AG04449 (cell line): Measurements from ENCODE around the gene FADD.

Source experiments
- CTCF ChIA-PET: fragments of 350-600 bp; formaldehyde crosslinking; extraction: SDS; loops from one replicate; lab custom pipeline; 2021; ENCODE audit warnings: antibody characterized with exemption; lab: Yijun Ruan, JAX
- POLR2A ChIA-PET: fragments of 400-600, 350-600 bp; formaldehyde crosslinking; extraction: SDS; loops from one replicate; lab custom pipeline; 2020; ENCODE audit warnings: antibody characterized with exemption, inconsistent platforms; lab: Yijun Ruan, JAX
- DNase-seq: peaks from one replicate; pipeline ENCODE4 v3.0.0-alpha.2; 2010; ENCODE audit warnings: low read depth, low spot score
- H3K4me3 ChIP-seq: 2 replicates; pipeline ENCODE4 v1.5.1; 2011; ENCODE audit warnings: low read depth, mild to moderate bottlenecking, control low read depth, low read length
- TF ChIP-seq, protein P1 (sequence below): IDR thresholded peaks from one replicate; pipeline ENCODE4 v1.5.1; 2011; ENCODE audit warnings: mild to moderate bottlenecking, moderate library complexity, low read length, control low read depth, inconsistent platforms; ENCODE audit not compliant: insufficient read depth; ENCODE audit errors: missing control alignments

Gene FADD

DNA sequence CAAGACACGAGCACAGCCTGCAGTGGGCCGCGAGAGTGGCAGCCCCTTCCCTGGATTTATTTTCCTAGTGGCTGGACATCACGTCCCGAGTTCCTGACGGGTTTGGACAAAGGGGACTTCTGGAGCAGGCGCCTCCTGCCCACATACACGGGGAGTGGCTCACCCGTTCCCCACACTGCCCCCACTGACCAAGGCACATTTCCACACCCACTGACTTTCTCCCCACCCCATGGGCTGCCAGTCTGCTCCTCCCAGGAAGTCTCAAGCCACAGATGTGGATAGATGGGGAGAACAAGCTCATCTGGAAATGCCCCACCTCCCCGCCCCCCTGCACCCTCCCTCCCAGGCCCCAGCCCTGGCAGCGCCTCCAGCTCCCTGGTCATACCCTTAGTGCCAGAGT lies 34.0 kb upstream of the FADD start:
- no peak for DNase-seq
- ChIA-PET CTCF (interaction anchor here (0.6 to 2.2 kb wide), 3 partner anchors 32 to 258 kb away, joined by 3 to 9 read pairs (median 3); no protein-coding TSS in a partner anchor), POLR2A (no interaction called here)
- H3K4me3 ChIP-seq: no peak overlapping the region
- TF ChIP-seq, protein P1, sequence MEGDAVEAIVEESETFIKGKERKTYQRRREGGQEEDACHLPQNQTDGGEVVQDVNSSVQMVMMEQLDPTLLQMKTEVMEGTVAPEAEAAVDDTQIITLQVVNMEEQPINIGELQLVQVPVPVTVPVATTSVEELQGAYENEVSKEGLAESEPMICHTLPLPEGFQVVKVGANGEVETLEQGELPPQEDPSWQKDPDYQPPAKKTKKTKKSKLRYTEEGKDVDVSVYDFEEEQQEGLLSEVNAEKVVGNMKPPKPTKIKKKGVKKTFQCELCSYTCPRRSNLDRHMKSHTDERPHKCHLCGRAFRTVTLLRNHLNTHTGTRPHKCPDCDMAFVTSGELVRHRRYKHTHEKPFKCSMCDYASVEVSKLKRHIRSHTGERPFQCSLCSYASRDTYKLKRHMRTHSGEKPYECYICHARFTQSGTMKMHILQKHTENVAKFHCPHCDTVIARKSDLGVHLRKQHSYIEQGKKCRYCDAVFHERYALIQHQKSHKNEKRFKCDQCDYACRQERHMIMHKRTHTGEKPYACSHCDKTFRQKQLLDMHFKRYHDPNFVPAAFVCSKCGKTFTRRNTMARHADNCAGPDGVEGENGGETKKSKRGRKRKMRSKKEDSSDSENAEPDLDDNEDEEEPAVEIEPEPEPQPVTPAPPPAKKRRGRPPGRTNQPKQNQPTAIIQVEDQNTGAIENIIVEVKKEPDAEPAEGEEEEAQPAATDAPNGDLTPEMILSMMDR: no peak

DNA sequence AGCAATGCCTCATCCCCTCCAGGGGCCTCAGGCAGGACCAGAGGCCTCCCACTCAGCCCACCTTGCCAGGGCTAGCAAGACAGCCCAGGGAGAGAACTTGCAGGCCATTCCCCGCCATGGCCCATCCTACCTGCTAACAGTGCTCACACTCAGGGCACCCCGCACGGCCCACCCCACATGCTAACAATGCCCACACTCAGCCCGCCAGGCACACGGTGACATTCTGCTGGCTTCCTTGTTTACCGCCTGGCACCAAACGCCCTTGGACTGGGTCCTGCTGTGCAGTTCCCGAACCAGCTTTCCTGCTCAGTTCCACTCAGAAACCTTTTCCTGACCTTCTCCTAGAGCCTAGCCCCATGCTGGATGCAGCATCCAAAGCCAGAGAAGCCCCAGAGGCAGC lies 33.5 kb upstream of the FADD start:
- no peak overlapping the region for H3K4me3 ChIP-seq
- DNase-seq: no peak
- TF ChIP-seq, protein P1: no peak
- ChIA-PET POLR2A (no interaction called here), CTCF (interaction anchor here (0.6 to 2.2 kb wide), 3 partner anchors 33 to 259 kb away, joined by 3 to 9 read pairs (median 3); no protein-coding TSS in a partner anchor)

DNA sequence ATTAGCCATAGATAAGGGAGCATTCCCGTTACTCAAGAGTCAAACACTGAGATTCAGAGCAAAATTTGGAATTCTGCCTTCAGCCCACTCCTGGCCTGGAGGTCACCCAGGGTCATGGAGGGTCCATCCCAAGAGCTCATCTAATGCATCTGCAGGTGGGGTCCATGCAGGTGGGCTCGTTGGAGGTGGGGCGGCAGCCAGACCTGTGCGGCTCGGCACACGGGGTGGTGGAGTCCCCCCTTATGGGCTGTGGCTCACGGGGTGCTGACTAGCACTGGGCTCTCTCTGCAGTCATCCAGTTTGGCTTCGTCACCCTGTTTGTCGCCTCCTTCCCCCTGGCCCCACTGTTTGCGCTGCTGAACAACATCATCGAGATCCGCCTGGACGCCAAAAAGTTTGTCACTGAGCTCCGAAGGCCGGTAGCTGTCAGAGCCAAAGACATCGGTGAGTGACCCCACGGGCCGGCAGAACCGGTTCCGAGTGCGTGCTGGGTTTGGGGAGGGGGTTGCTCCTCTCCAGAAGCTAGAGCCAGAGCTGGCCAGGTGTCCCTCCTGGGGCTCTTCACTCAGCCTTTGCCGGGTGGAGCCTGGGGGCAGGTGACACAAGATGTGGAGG lies 32.4 kb upstream of the FADD start:
- POLR2A ChIA-PET: no interaction called here
- CTCF ChIA-PET: interaction anchor here (1.5 to 2.2 kb wide), 2 partner anchors 10 to 252 kb away, joined by 3 to 9 read pairs; no protein-coding TSS in a partner anchor
- no peak overlapping the region for H3K4me3 ChIP-seq
- TF ChIP-seq, protein P1: no peak
- no peak for DNase-seq

- CTCF ChIA-PET: no interaction called here
- H3K4me3 ChIP-seq: no peak overlapping the region
- DNase-seq: no peak
- TF ChIP-seq, protein P1: no peak
- POLR2A ChIA-PET: no interaction called here
Measured at GRCh38 chr11:70173018-70173417, 30.1 kb upstream of the FADD start.

DNA sequence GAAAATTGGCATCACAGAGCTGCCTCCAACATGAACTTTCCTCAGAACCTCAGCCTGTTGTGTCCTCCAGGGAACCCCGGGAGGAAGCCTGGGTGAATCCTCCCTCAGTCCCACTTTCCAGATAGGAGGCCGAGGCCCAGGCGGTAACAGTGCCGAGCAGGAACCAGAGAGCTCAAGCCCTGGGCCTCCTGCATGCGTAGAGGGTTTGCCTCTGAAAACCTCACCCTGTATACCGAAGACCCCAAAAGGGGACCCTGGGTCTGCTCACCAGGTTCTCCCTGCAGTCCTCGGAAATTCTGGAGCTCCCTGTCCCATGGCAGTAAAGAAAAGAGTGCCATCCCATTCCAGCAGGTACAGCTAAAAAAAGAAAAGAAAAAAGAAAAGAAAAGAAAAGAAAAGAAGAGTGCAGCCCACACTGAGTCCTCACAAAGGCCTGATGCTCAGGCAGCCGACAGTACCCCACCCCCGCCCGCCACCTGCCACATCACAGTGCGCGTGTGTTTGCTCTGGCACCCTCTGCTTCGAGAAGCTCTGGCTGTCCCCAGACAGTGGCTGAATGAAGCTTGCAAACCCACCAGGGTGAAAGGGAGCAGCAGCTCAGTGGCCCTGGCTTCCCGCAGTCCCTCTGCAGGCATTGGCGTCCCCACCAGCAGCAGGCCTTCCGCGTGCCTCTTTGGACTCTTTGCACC lies 28.4 kb upstream of the FADD start:
- no peak overlapping the region for H3K4me3 ChIP-seq
- TF ChIP-seq, protein P1: no peak
- DNase-seq: no peak
- POLR2A ChIA-PET: no interaction called here
- CTCF ChIA-PET: interaction anchor here (0.9 to 1.9 kb wide), 5 partner anchors 9 to 260 kb away, joined by 4 to 9 read pairs (median 5); no protein-coding TSS in a partner anchor

DNA sequence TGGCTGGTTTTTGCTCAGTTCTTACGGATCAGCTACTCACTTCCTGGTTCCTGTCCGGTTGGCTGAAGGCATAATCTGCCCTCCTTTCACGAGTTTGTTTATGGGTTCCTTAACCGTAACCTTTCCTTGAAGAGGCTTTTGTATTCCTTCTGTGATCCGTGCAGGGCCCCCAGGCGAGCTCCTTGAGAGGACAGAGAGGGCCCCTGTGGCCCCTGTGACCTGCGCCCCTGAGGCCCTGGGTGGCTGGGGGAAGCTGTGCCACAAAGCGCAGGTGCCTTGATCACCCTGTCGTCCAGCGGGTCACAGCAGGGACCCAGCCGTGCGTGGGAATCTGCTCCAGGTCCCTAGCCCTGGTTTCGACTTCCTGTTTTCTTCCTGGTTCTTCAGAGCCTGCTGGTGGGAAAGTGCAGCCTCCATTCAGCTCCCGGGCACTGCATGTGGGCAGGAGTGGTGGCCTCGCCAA lies 27.8 kb upstream of the FADD start:
- DNase-seq: no peak
- POLR2A ChIA-PET: no interaction called here
- TF ChIP-seq, protein P1: no peak
- CTCF ChIA-PET: interaction anchor here (0.9 to 1.9 kb wide), 5 partner anchors 9 to 260 kb away, joined by 4 to 9 read pairs (median 5); no protein-coding TSS in a partner anchor
- H3K4me3 ChIP-seq: no peak overlapping the region
